HG02759 (cell line): ENCODE data around the gene PSORS1C2.

Source experiments
- ATAC-seq: cut with Tn5 transposase; IDR thresholded peaks from one replicate; pipeline ENCODE4 v1.9.1; 2021; ENCODE audit warnings: mild to moderate bottlenecking, moderate library complexity; ENCODE audit not compliant: unreplicated experiment

The PSORS1C2 gene

GRCh38 chr6:31115941-31116560, 22.8 kb downstream of the PSORS1C2 start:
- ATAC-seq, result no peak

- ATAC-seq, result no peak
Measured at GRCh38 chr6:31114970-31115849, 23.7 kb downstream of the PSORS1C2 start.

GRCh38 chr6:31114541-31114878, 24.4 kb downstream of the PSORS1C2 start, which contains the start of gene PSORS1C1:
PSORS1C1 (plus strand) TSS chr6:31114800; CDS start chr6:31129633, 14,833 bp downstream.
- no peak for ATAC-seq

GRCh38 chr6:31113861-31114540, 24.9 kb downstream of the PSORS1C2 start:
- ATAC-seq, result no peak

GRCh38 chr6:31112478-31112877, 26.4 kb downstream of the PSORS1C2 start, which contains the start of gene C6orf15:
C6orf15 (minus strand) TSS chr6:31112575; CDS start chr6:31112555, 20 bp downstream.
- no peak for ATAC-seq

GRCh38 chr6:31111712-31112111, 27.2 kb downstream of the PSORS1C2 start:
- ATAC-seq, result no peak

- ATAC-seq, result no peak
Measured at GRCh38 chr6:31110825-31111582, 27.9 kb downstream of the PSORS1C2 start.

GRCh38 chr6:31107052-31107451, 31.8 kb downstream of the PSORS1C2 start:
- ATAC-seq, result no peak

GRCh38 chr6:31103136-31103535, 35.7 kb downstream of the PSORS1C2 start:
- ATAC-seq, result no peak

GRCh38 chr6:31098449-31098938, 40.4 kb downstream of the PSORS1C2 start:
- no peak for ATAC-seq

GRCh38 chr6:31096656-31097055, 42.2 kb downstream of the PSORS1C2 start:
- ATAC-seq, result no peak

GRCh38 chr6:31096215-31096614, 42.7 kb downstream of the PSORS1C2 start:
- ATAC-seq, result no peak

- no peak for ATAC-seq
Measured at GRCh38 chr6:31094389-31094881, 44.4 kb downstream of the PSORS1C2 start.

- no peak for ATAC-seq
Measured at GRCh38 chr6:31092769-31093505, 45.9 kb downstream of the PSORS1C2 start.

GRCh38 chr6:31092238-31092637, 46.6 kb downstream of the PSORS1C2 start:
- ATAC-seq, result no peak

GRCh38 chr6:31091680-31092079, 47.2 kb downstream of the PSORS1C2 start:
- ATAC-seq, result no peak

GRCh38 chr6:31090973-31091364, 47.9 kb downstream of the PSORS1C2 start:
- ATAC-seq, result no peak

GRCh38 chr6:31090275-31090972, 48.4 kb downstream of the PSORS1C2 start:
- ATAC-seq, result no peak
